ENCODE measurements around the gene FKBP7.
A peak's percentile ranks its signal among the peaks of the same experiment; 100 is the strongest.

Gene FKBP7

DNA sequence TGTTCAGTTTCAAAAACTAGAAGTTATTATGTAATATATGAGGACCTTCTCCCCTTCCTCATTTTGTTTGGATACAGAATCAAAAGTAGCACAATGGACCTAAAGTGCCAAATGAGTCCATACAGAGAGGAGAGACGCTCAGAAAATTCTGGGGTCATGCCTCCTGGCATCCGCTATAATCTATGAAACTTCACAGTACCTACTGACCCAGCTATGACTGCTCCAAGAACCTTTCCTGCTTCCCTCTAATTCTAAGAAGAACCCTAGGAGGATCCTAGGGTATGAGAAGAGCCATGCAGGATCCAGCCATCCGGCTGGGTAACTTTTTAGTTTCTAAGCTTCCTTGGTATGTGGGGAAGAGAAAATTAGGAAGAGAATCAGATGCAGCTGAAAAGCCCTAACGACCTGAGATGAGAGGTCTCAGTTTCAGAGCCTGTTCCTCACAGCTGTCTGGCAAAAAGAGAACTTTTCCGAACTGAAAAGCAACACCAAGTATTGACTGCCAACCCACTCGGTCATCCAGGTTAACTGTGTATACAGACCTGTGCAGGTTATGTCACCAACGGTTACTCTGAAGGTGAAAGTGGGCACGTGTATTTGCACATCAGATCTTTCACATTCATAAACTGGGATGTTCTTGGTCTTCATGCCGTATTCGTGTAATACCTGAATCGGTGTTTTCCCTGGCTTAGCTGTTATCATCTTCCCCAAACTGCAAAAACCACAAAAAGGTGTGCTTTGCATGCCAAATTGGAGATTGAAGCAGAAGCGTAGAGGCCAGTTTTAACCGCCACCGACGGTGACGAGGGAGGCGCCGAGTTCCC is 28.5 kb downstream of the FKBP7 start:
- peak overlapping the region; percentile 83 for H3K4me3 ChIP-seq (ENCODE audit: low read depth, low read length)
- TF ChIP-seq, protein P1, sequence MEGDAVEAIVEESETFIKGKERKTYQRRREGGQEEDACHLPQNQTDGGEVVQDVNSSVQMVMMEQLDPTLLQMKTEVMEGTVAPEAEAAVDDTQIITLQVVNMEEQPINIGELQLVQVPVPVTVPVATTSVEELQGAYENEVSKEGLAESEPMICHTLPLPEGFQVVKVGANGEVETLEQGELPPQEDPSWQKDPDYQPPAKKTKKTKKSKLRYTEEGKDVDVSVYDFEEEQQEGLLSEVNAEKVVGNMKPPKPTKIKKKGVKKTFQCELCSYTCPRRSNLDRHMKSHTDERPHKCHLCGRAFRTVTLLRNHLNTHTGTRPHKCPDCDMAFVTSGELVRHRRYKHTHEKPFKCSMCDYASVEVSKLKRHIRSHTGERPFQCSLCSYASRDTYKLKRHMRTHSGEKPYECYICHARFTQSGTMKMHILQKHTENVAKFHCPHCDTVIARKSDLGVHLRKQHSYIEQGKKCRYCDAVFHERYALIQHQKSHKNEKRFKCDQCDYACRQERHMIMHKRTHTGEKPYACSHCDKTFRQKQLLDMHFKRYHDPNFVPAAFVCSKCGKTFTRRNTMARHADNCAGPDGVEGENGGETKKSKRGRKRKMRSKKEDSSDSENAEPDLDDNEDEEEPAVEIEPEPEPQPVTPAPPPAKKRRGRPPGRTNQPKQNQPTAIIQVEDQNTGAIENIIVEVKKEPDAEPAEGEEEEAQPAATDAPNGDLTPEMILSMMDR (IDR thresholded peaks at IDR 0.05; ENCODE audit: low read depth, low read length): no peak

DNA sequence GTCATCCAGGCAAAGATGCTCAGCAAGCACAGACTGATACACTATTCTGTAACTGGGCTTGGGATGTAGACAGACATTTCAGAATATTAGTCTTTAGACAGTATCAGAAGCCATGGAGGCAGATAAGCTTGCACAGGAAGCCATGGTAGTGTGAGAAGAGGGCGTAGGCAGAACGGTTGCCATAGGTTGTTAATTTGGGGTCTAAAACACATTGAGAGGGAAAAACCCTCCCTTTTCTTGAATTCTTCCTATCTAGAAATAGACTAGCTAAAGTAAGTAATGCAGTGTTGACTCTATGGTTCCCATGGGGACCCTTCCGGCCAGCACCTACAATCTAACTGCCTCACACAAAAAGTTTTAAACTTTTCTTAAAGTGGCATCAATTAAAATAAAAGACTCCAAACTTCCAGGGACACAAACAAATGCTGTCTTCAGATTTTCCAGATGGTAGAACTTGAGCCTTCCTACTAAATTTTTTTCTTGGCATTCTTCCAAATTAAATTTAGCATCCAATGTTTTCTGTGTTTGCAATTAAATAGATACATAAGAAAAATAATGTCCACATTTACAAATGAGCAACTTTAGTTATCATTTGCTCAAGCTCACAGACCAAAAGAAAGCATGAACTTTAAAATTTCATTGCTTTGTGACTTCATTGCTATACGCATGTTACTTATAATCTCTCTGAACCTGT is 29.3 kb downstream of the FKBP7 start:
- TF ChIP-seq, protein P1 (IDR thresholded peaks at IDR 0.05; ENCODE audit: low read depth, low read length): no peak
- no peak overlapping the region for H3K4me3 ChIP-seq (ENCODE audit: low read depth, low read length)

DNA sequence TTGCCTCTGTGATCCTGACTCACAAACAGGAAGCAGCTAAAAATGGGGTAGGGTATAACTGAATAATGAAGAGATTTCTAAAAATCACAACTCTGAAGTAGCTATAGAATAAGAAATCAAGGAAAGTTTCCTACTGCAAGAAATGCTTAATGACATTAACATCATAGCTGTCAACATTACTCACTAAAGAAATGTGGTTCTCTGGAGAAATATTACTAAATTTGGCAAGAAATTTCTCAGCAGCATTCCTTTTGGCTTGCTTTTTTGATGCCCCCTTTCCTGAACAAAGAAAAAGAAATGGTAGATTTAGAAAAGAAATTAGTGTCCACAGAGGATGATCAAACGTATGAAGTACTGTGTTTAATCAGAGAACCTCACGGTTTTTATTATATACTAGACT is 37.0 kb downstream of the FKBP7 start:
- no peak overlapping the region for H3K4me3 ChIP-seq (ENCODE audit: low read depth, low read length)
- TF ChIP-seq, protein P1 (IDR thresholded peaks at IDR 0.05; ENCODE audit: low read depth, low read length): no peak

DNA sequence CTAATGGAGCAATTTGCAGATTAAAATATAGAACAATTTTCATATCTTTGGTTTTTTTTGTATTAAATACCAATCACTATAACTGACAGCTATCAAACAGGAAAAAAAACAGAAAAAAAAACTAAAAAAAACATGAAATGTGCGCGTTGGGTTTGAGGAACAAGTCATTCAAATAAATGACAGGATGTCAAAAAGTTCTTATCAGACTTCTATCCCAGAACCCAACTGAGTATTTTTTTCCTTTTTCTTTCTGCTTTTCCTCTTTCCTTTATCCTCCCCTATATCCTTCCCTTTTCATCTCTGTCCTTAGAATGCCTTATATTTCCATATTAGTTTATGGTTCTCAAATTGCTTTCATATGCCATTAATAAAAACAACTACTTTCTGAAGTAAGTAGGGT is 41.7 kb downstream of the FKBP7 start:
- TF ChIP-seq, protein P1 (IDR thresholded peaks at IDR 0.05; ENCODE audit: low read depth, low read length): no peak
- H3K4me3 ChIP-seq (ENCODE audit: low read depth, low read length): no peak overlapping the region

DNA sequence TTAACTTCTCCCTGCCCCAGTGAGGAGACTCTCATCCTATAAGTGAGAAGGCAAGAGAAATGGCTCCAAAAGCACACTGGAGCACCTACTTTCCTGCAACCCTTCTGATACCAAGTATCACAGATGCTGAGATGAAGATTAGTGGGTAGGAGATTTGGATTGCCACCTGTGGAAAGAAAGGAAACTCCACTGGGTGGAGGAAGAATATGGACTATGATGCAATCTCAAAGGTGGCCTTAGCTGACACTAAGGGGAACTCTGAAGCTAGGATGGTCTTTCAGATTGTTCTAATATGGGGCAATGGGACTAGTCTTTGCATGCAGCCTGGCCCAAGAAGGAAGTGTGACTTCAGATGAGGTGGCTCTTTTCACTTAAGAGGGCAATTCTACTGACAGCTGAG is 49.1 kb downstream of the FKBP7 start:
- TF ChIP-seq, protein P1 (IDR thresholded peaks at IDR 0.05; ENCODE audit: low read depth, low read length): no peak
- no peak overlapping the region for H3K4me3 ChIP-seq (ENCODE audit: low read depth, low read length)

DNA sequence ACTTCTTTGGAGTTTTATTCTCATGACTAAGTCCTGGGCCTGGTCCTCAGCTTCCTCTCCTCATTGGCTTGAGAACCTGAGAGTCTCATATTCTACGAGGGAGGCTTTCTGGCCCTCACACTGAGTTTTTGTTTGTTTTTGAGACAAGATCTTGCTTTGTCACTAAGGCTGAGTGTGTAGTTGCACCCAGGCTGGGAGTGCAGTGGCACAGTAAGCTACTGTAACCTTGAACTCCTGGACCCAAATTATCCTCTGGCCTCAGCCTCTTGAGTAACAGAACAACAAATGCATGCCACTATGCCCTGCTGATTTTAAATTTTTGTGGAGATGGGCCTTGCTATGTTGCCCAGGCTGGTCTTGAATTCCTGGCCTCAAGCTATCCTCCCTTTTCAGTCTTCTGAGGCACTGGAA is 50.0 kb downstream of the FKBP7 start:
- no peak overlapping the region for H3K4me3 ChIP-seq (ENCODE audit: low read depth, low read length)
- TF ChIP-seq, protein P1 (IDR thresholded peaks at IDR 0.05; ENCODE audit: low read depth, low read length): no peak

DNA sequence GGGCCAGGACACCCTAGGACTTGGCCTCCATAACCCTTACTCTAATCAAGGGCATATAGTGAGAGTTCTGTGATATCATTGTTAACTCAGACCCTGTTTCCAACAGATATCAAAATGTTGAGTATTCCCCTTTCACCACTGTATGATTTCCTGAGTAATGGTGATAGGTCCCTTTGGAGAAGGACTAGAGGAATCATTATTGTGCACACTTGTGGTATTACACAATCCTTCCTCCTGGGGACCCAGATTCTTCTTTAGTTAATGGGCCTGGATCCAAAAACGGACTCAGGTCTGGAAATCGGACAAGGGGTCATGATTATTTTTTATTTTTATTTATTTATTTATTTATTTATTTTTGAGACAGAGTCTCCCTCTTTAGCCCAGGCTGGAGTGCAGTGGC is 50.9 kb downstream of the FKBP7 start:
- no peak overlapping the region for H3K4me3 ChIP-seq (ENCODE audit: low read depth, low read length)
- TF ChIP-seq, protein P1 (IDR thresholded peaks at IDR 0.05; ENCODE audit: low read depth, low read length): no peak
